Thyroid gland (tissue), 4 donors: Measurements from ENCODE around the gene DDX24. TPM values are rescaled to one million over a fixed set of nuclear protein-coding genes. Genes with fewer than 3 reads are reported as not detected.

Source experiments
- DNase-seq, 2 donors: peaks; one replicate each; pipeline ENCODE4 v3.0.0-alpha.2; 2019
- H3K27ac ChIP-seq, 3 donors: fragments of 200-600 bp; sonication (generic); 1 replicate in 2 of 3; 2 replicates in 1 of 3; pipeline ENCODE4 v1.5.1; 2016 to 2019; ENCODE audit warnings: mild to moderate bottlenecking in 1 of 3, moderate library complexity in 1 of 3
- H3K27me3 ChIP-seq: fragments of 200-600 bp; sonication (generic); one replicate; pipeline ENCODE4 v1.5.1; 2019
- H3K36me3 ChIP-seq, 2 donors: fragments of 200-600 bp; sonication (generic); one replicate each; pipeline ENCODE4 v1.5.1; 2016 to 2019
- H3K4me1 ChIP-seq, 2 donors: fragments of 200-600 bp; sonication (generic); one replicate each; pipeline ENCODE4 v1.5.1; 2017 to 2019
- H3K4me3 ChIP-seq, 3 donors: fragments of 200-600 bp; sonication (generic); replicated peaks in 1 of 3; 1 replicate in 2 of 3; 2 replicates in 1 of 3; pipeline ENCODE4 v1.5.1; 2016; ENCODE audit warnings: mild to moderate bottlenecking in 1 of 3
- H3K9me3 ChIP-seq: fragments of 200-600 bp; sonication (generic); one replicate; pipeline ENCODE4 v1.5.1; 2017
- CTCF ChIP-seq, 6 experiments: fragments of 200-600 bp in 3 of 6; fragments of 450-650 bp in 3 of 6; sonication (generic) in 3 of 6; IDR thresholded peaks; one replicate each; pipeline ENCODE4 v1.5.1; 2016 to 2019; ENCODE audit warnings: antibody characterized with exemption in 6 of 6, mild to moderate bottlenecking in 2 of 6, inconsistent platforms in 1 of 6, moderate library complexity in 1 of 6
- POLR2A ChIP-seq, 2 donors: fragments of 450-650 bp; IDR thresholded peaks; one replicate each; pipeline ENCODE4 v1.6.1; 2017; ENCODE audit warnings: antibody characterized with exemption in 2 of 2, mild to moderate bottlenecking in 2 of 2, moderate library complexity in 1 of 2
- WGBS, 2 donors: methylation state at CpG; one replicate each; pipeline ENCODE4 v1.1.5; 2017; 5-methylcytosine and 5-hydroxymethylcytosine counted together
- intact Hi-C: fragments of 100-400 bp; cut with DNase I; formaldehyde crosslinking; loops from one replicate; pipeline ENCODE4 v1.15.1; 2023
- total RNA-seq, 4 donors: library from RNA; depleted of rRNA; stranded (reverse); fragments of >200 nt; gene quantifications; one replicate each; pipeline ENCODE4 v1.2.3, GENCODE V29; 2016

DDX24 gene
- total RNA-seq, 4 donors from 2014 or later, result 139 to 209 (median 193) TPM

DNA sequence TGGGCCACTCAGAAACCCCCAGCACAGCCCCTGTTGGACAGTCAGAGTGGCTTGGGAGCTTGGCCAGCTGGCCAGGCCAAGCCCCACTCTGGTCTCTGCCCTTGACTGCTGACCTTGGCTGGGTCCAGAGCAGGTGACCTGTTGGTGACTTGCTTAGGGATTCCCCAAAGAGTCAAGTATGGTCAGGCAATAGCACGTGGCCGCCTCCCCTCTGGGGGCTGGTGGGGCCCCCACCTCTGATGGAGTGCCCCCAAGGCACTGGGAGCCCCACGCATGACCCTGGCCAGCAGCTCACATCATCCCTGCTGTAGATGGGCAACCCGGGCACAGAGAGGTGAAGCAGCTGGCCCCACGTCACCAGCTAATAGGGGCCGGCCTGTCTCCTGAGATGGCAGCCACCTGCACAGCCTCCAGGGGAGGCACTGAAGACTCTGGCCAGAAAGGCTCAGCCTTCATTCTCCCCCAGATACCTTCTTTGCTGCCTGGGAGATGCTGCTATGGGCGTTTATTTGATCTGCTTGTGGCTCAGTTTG lies 82.1 kb downstream of the DDX24 start:
- intact Hi-C loops, result no loop called here

More for the DNA sequence above, 82.1 kb downstream of the DDX24 start:
- DNase-seq, result no peak
- Histone ChIP-seq H3K27ac (no peak overlapping the region), H3K27me3 (no peaks in the 10 kb centered on the region), H3K9me3 (no peaks in the 10 kb centered on the region), H3K4me1 (peaks cover 0 to 4% of the 10 kb centered on the region in 2 donors), H3K4me3 (no peak overlapping the region), H3K36me3 (no peaks in the 10 kb centered on the region)
- TF ChIP-seq POLR2A (IDR thresholded peaks at IDR 0.05), result no peak
- no peak for TF ChIP-seq CTCF (IDR thresholded peaks at IDR 0.05)
- WGBS, 2 donors, result 75 to 80% methylated on average over 2 of the region's 7 CpGs

Other genes starting within 250 kb of the DDX24 start
- gene FAM181A, start 153.9 kb downstream of the DDX24 start, total RNA-seq, result 1 to 10 TPM in 1 of 4 donors, under 1 TPM in 3; 0.40 to 3.6 (median 0.63) TPM
- 1 to 10 TPM in 1 of 4 donors, under 1 TPM in 2, not detected in 1; 0.67 to 3.8 (median 0.79) TPM for gene ASB2, start 104.6 kb downstream of the DDX24 start, total RNA-seq
- gene CCDC197, start 83.9 kb downstream of the DDX24 start, total RNA-seq, result not detected
- gene OTUB2, start 54.9 kb downstream of the DDX24 start, total RNA-seq, result 1 to 10 TPM in 1 of 4 donors, under 1 TPM in 2, not detected in 1; 0.45 to 1.2 (median 0.54) TPM
- gene IFI27L1, start 108 bp upstream of the DDX24 start, total RNA-seq, result 10 to 100 TPM in 2 of 4 donors, 1 to 10 TPM in 2; 3.4 to 21.3 (median 10.2) TPM
- 100 to 1,000 TPM in 2 of 4 donors, 10 to 100 TPM in 2; 40.8 to 111 (median 81.3) TPM for gene IFI27, start 29.5 kb upstream of the DDX24 start, total RNA-seq
- 10 to 100 TPM in 2 of 4 donors, 1 to 10 TPM in 2; 7.8 to 97.8 (median 23.1) TPM for gene IFI27L2, start 48.4 kb upstream of the DDX24 start, total RNA-seq
- gene PPP4R4, start 93.1 kb upstream of the DDX24 start, total RNA-seq, result 10 to 100 TPM in 1 of 4 donors, 1 to 10 TPM in 1, under 1 TPM in 2; 0.45 to 16.2 (median 0.92) TPM
- gene SERPINA10, start 212.1 kb upstream of the DDX24 start, total RNA-seq, result not detected
- not detected for gene SERPINA6, start 242.1 kb upstream of the DDX24 start, total RNA-seq